ENCODE data around the gene USH1C. TPM values are rescaled to one million over a fixed set of nuclear protein-coding genes. Genes with fewer than 3 reads are reported as not detected.

Gene USH1C
- total and polyA plus RNA-seq, 10 donors, result 0.12 TPM; not detected in 9

DNA sequence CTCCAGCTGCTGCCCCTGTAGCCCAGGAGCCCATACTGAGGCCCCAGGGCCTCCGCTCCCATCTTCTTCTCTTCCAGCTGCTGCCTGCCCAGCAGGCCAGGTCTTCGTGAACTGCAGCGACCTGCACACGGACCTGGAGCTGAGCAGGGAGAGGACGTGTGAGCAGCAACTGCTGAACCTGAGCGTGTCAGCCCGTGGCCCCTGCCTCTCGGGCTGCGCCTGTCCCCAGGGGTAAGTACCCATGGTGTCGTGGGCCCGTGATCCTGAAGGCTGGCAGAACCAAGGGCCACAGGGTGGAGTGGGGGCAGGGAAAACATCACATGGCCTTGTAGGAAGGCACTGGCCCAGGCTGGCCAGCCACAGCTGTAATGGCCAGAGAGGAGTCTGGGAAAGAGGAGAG is 34.1 kb upstream of the USH1C start:
- Histone ChIP-seq H3K36me3 (no peaks in the 10 kb centered on the region), H3K27ac (no peak overlapping the region), H3K4me1 (no peaks in the 10 kb centered on the region), H3K9me3 (peaks cover 0 to 3% (median 0%) of the 10 kb centered on the region in 8 donors), H3K4me3 (no peak overlapping the region), H3K27me3 (replicated peaks in 1 of 7) (peaks cover 0 to 27% (median 0%) of the 10 kb centered on the region in 7 donors)
- TF ChIP-seq, protein P1, sequence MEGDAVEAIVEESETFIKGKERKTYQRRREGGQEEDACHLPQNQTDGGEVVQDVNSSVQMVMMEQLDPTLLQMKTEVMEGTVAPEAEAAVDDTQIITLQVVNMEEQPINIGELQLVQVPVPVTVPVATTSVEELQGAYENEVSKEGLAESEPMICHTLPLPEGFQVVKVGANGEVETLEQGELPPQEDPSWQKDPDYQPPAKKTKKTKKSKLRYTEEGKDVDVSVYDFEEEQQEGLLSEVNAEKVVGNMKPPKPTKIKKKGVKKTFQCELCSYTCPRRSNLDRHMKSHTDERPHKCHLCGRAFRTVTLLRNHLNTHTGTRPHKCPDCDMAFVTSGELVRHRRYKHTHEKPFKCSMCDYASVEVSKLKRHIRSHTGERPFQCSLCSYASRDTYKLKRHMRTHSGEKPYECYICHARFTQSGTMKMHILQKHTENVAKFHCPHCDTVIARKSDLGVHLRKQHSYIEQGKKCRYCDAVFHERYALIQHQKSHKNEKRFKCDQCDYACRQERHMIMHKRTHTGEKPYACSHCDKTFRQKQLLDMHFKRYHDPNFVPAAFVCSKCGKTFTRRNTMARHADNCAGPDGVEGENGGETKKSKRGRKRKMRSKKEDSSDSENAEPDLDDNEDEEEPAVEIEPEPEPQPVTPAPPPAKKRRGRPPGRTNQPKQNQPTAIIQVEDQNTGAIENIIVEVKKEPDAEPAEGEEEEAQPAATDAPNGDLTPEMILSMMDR (IDR thresholded peaks at IDR 0.05 in 8 of 11, conservative IDR thresholded peaks at IDR 0.05 in 3 of 11), result no peak
- TF ChIP-seq POLR2AphosphoS5 (IDR thresholded peaks at IDR 0.05) (no peak), POLR2A (IDR thresholded peaks at IDR 0.05) (no peak)
- WGBS, 5 donors, result 83 to 95% (median 88%) methylated on average over 11 of the region's 11 CpGs
- intact Hi-C loops (cut with DNase I; ENCODE audit: low total_unique reads), result no loop called here
- DNase-seq, result peak; percentile 57

DNA sequence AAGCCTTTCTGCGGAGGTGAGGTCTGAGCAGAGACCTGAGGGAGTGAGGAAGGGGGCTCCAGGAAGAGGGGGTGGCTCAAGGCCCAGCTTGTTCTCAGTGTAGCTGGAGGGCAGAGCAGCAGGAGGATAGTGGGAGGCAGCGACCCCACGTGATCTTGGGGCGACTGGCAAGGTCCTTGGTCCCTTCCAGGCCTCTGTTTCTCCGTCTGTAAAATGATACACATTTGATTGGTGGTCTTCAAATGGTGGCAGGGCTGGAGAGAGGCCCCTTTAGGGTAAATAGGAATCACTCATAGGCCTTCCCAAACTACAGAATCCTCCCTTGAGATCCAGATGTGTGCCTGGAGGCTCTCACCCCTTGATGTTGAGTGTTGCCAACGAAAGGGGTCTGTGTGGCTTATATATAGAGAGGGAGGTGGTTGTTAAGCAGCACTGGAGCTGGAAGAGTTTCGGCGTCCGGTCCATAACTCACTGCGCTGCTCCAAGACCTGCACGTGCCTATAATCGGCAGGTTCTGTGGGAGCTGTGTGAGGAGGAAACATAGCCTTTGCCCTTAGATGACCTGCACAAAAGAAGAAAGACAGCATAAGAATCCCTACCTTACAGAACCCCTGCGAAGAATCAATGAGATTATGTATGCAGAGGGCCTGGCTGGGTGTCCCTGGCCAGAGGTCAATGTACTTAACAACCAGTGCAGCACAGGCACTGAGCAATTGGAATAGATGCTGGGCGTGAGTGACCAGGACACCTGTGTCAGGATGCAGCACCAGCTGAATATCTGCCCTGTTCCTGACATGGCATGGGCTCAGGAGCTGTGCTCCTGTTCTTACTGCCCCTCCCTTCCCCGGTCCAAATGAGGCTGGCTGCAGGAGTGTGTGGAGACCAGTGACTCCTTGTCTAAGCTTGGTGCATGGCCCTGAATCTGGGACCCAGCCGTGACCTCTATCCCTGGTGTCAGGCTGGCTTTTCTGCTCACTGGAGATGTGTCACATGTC is 31.5 kb upstream of the USH1C start:
- WGBS, 5 donors, result 84 to 91% (median 87%) methylated on average over 15 to 16 of the region's 16 CpGs
- TF ChIP-seq POLR2AphosphoS5 (IDR thresholded peaks at IDR 0.05) (no peak), POLR2A (IDR thresholded peaks at IDR 0.05) (no peak)
- TF ChIP-seq, protein P1 (IDR thresholded peaks at IDR 0.05 in 8 of 11, conservative IDR thresholded peaks at IDR 0.05 in 3 of 11), result no peak

DNA sequence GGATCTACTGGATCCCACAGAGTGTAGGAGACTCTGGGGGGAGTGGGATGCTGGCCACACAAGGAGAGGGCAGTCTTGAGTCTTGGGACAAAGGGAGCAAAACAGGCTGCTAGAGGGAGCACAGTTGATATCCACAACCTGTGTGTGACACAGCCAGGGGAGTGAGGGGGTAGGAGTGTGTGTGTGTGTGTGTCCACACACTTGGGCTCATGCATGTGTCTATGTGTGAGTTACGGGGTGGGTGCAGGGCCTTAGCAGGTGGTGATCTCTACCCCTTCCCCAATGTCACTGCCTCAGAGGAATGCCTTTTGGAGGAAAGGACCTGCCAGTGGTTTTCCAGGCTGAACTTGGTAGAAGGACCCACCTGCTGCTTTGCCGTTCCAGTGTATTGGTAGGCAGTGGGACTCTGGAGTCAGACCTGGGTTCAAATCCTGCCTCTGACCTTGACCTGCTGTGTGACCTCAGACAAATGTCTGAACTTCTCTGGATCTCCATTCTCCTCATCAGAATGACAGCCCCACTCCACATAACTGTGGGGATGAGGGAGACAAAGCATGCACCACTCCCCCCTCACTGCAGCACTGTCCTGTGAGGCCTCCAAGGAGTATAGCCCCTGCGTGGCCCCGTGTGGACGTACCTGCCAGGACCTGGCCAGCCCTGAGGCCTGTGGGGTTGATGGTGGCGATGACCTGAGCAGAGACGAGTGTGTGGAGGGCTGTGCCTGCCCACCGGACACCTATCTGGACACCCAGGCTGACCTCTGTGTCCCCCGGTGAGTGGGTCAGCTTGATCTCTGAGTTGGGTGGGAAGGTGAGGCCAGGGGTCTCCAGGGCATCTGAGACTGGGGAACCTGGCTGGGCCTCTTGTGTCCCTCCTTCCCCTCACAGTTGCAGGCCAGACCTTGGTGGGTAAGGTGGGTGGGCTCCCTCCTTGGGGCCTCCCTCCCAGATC is 30.2 kb upstream of the USH1C start:
- DNase-seq, result no peak
- no peaks in the 10 kb centered on the region for H3K36me3 ChIP-seq
- no peak overlapping the region for H3K27ac ChIP-seq
- 73 to 92% (median 85%) methylated on average over 8 to 9 of the region's 9 CpGs for WGBS, 5 donors
- no peaks in the 10 kb centered on the region for H3K9me3 ChIP-seq
- no peak for TF ChIP-seq POLR2AphosphoS5 (IDR thresholded peaks at IDR 0.05)
- no peak for TF ChIP-seq POLR2A (IDR thresholded peaks at IDR 0.05)
- TF ChIP-seq, protein P1 (IDR thresholded peaks at IDR 0.05 in 8 of 11, conservative IDR thresholded peaks at IDR 0.05 in 3 of 11), result no peak
- H3K4me1 ChIP-seq, result no peaks in the 10 kb centered on the region
- no peak overlapping the region for H3K4me3 ChIP-seq
- H3K27me3 ChIP-seq (replicated peaks in 1 of 7), result peaks cover 0 to 15% (median 0%) of the 10 kb centered on the region in 7 donors
- intact Hi-C loops (cut with DNase I; ENCODE audit: low total_unique reads), result no loop called here

More for the DNA sequence above, 31.5 kb upstream of the USH1C start:
- Histone ChIP-seq H3K9me3 (no peaks in the 10 kb centered on the region), H3K27ac (no peak overlapping the region), H3K4me3 (no peak overlapping the region), H3K4me1 (no peaks in the 10 kb centered on the region), H3K36me3 (no peaks in the 10 kb centered on the region), H3K27me3 (replicated peaks in 1 of 7) (peaks cover 0 to 23% (median 0%) of the 10 kb centered on the region in 7 donors)
- intact Hi-C loops (cut with DNase I; ENCODE audit: low total_unique reads), result no loop called here
- no peak for DNase-seq

All from spleen (tissue), 11 donors.